ENCODE measurements around the gene ZNF593OS.

The ZNF593OS gene

DNA sequence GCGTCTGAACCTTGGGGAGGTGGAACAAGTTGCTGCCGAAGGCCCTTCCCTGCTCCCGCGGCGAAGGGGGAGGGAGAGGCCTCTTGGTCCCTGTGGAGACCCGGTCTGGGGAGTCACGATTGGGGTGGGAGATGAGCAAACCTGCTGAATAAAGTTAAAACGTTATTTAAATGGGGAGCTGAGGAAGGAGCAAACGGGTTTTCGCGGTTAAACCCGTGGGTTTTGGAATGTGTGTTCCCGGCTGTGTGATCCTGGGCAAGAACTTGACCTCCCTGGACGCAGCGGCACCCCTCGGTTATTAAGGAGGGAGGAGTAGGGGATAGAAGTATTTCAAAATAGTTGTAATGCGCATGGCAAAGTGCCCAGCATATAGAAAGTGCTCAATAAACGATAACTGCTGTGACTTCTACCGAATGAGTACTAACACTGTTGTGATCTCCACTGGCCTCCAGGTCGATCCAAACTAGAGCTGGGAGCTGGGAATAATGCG lies 9.4 kb downstream of the ZNF593OS start:
- H3K4me3 ChIP-seq (ENCODE audit: severe bottlenecking), result peak overlapping the region; percentile 35

DNA sequence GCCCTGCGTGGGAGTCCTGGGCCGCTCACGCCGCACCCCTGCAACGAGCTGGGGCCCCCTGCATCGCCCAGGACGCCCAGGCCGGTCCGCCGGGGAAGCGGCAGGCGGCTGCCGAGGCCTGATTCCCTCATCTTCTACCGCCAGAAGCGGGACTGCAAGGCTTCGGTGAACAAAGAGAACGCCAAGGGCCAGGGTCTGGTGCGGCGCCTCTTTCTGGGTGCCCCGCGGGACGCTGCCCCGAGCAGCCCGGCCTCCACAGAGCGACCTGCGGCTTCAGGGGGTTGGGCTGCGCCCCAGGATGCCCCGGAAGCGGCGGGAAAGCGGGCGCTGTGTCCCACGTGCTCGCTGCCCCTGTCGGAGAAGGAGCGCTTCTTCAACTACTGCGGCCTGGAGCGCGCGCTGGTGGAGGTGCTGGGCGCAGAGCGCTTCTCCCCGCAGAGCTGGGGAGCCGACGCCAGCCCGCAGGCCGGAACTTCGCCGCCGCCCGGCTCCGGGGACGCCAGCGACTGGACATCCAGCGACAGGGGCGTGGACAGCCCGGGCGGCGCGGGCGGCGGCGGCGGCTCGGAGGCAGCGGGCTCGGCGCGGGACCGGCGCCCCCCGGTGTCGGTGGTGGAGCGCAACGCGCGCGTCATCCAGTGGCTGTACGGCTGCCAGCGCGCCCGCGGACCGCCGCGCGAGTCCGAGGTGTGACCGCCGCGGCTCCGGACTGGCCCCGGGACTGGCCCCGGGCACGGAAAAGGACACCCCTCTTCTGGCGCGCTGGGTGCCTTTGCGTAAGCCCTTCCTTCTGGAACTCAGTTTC lies 10.0 kb downstream of the ZNF593OS start:
- Histone ChIP-seq H3K36me3 (ENCODE audit: low read depth) (no peaks in the 10 kb centered on the region), H3K27me3 (ENCODE audit: insufficient read depth, poor library complexity, severe bottlenecking) (peaks cover 5% of the 10 kb centered on the region), H3K9me3 (ENCODE audit: severe bottlenecking) (no peaks in the 10 kb centered on the region), H3K27ac (ENCODE audit: poor library complexity, severe bottlenecking) (no peak overlapping the region), H3K4me3 (ENCODE audit: severe bottlenecking) (peak overlapping the region; percentile 35), H3K4me1 (ENCODE audit: insufficient read depth, poor library complexity, severe bottlenecking) (peaks cover 2% of the 10 kb centered on the region)
- ATAC-seq (ENCODE audit: low read depth) (peak; percentile 49), DNase-seq (ENCODE audit: low spot score) (no peak)
- TF ChIP-seq, protein P1, sequence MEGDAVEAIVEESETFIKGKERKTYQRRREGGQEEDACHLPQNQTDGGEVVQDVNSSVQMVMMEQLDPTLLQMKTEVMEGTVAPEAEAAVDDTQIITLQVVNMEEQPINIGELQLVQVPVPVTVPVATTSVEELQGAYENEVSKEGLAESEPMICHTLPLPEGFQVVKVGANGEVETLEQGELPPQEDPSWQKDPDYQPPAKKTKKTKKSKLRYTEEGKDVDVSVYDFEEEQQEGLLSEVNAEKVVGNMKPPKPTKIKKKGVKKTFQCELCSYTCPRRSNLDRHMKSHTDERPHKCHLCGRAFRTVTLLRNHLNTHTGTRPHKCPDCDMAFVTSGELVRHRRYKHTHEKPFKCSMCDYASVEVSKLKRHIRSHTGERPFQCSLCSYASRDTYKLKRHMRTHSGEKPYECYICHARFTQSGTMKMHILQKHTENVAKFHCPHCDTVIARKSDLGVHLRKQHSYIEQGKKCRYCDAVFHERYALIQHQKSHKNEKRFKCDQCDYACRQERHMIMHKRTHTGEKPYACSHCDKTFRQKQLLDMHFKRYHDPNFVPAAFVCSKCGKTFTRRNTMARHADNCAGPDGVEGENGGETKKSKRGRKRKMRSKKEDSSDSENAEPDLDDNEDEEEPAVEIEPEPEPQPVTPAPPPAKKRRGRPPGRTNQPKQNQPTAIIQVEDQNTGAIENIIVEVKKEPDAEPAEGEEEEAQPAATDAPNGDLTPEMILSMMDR (IDR thresholded peaks at IDR 0.05; ENCODE audit: poor library complexity, severe bottlenecking), result peak; percentile 69

More for the DNA sequence above, 9.4 kb downstream of the ZNF593OS start:
- Histone ChIP-seq H3K4me1 (ENCODE audit: insufficient read depth, poor library complexity, severe bottlenecking) (no peaks in the 10 kb centered on the region), H3K27me3 (ENCODE audit: insufficient read depth, poor library complexity, severe bottlenecking) (peaks cover 5% of the 10 kb centered on the region), H3K27ac (ENCODE audit: poor library complexity, severe bottlenecking) (no peak overlapping the region), H3K9me3 (ENCODE audit: severe bottlenecking) (no peaks in the 10 kb centered on the region), H3K36me3 (ENCODE audit: low read depth) (no peaks in the 10 kb centered on the region)
- TF ChIP-seq, protein P1 (IDR thresholded peaks at IDR 0.05; ENCODE audit: poor library complexity, severe bottlenecking), result no peak
- DNase-seq (ENCODE audit: low spot score), result no peak
- ATAC-seq (ENCODE audit: low read depth), result no peak

DNA sequence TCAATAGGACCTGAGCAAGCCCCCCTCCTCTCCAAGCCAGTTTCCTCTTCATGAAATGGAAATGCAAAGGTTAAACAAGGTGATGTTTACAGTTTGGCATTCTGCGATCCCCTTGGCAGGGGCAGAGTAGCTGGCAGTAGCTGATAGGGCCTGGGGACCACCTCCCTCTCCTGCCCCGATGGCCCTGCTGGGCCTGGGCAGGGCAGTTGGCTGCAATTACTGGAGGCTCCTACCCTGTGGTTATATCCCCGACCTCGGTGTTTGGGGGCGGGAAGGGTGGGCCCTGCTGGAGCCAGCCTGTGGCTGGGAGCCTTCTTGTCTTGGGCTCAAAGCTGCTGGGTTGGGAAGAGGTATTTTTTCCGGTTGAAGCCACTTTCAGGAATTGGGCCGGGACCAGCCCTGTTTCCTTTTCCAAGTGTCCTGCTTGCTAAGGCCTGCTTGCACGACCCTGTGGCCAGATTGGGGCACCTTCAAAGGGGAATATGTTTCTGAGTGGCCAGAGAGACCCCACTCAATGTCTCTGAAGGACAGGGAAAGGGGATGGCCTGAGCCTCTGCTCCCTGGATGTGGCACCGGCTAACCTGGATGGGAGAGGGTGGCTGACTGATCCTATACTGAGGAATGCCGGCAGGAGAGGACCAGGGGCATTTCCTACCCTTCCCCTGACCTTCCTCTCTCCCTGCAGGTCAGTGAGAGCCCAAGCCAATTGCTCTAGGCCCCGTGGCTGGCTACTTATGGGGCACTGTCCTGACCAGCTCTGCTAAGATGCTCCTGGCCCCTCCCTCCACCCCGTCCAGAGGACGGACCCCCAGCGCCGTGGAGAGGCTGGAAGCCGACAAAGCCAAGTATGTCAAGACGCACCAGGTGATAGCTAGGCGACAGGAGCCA lies 10.9 kb downstream of the ZNF593OS start:
- H3K4me3 ChIP-seq (ENCODE audit: severe bottlenecking), result no peak overlapping the region
- H3K4me1 ChIP-seq (ENCODE audit: insufficient read depth, poor library complexity, severe bottlenecking), result peaks cover 5% of the 10 kb centered on the region
- no peak for ATAC-seq (ENCODE audit: low read depth)
- no peak for DNase-seq (ENCODE audit: low spot score)
- H3K9me3 ChIP-seq (ENCODE audit: severe bottlenecking), result no peaks in the 10 kb centered on the region
- H3K27ac ChIP-seq (ENCODE audit: poor library complexity, severe bottlenecking), result no peak overlapping the region
- TF ChIP-seq, protein P1 (IDR thresholded peaks at IDR 0.05; ENCODE audit: poor library complexity, severe bottlenecking), result no peak
- H3K36me3 ChIP-seq (ENCODE audit: low read depth), result no peaks in the 10 kb centered on the region
- peaks cover 5% of the 10 kb centered on the region for H3K27me3 ChIP-seq (ENCODE audit: insufficient read depth, poor library complexity, severe bottlenecking)

DNA sequence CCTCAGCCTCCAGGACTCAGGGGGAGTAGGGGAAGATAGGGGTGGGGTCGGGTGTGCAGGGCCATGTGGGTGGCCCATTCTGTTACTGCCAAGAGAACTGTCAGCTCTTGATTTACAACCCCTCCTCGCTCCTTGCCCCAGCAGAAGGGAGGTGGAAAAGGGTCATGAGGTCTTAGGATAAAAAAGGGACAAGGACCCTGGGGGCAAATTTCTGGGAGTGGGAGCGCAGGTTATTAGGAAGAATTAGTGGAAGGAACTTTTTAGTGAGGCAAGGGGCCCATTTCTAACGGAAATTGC lies 11.9 kb downstream of the ZNF593OS start:
- Histone ChIP-seq H3K27ac (ENCODE audit: poor library complexity, severe bottlenecking) (no peak overlapping the region), H3K27me3 (ENCODE audit: insufficient read depth, poor library complexity, severe bottlenecking) (peaks cover 5% of the 10 kb centered on the region), H3K9me3 (ENCODE audit: severe bottlenecking) (no peaks in the 10 kb centered on the region), H3K36me3 (ENCODE audit: low read depth) (no peaks in the 10 kb centered on the region), H3K4me1 (ENCODE audit: insufficient read depth, poor library complexity, severe bottlenecking) (peaks cover 5% of the 10 kb centered on the region), H3K4me3 (ENCODE audit: severe bottlenecking) (no peak overlapping the region)
- no peak for ATAC-seq (ENCODE audit: low read depth)
- no peak for DNase-seq (ENCODE audit: low spot score)
- TF ChIP-seq, protein P1 (IDR thresholded peaks at IDR 0.05; ENCODE audit: poor library complexity, severe bottlenecking), result no peak

Measured in RWPE2 (cell line).